Memory B cell (primary cell): ENCODE results near the gene PTPN7.

ENCODE experiments used
- ATAC-seq: fragments of 150-1000 bp; cut with Tn5 transposase; 2 replicates; pipeline ENCODE4 v1.10.0; 2021; ENCODE audit warnings: low read depth, mild to moderate bottlenecking, moderate library complexity
- DNase-seq, 2 donors: peaks; one replicate each; pipeline ENCODE4 v3.0.0; 2022; ENCODE audit warnings: low spot score in 2 of 2
- H3K27ac Mint-ChIP-seq: one replicate; pipeline ENCODE4 v1.8.0; 2022; ENCODE audit warnings: mild to moderate bottlenecking, moderate library complexity, mixed read lengths
- H3K27me3 Mint-ChIP-seq: one replicate; pipeline ENCODE4 v1.8.0; 2022; ENCODE audit warnings: mixed read lengths
- H3K36me3 Mint-ChIP-seq: one replicate; pipeline ENCODE4 v1.8.0; 2022; ENCODE audit warnings: mild to moderate bottlenecking, mixed read lengths
- H3K4me1 Mint-ChIP-seq: one replicate; pipeline ENCODE4 v1.8.0; 2022; ENCODE audit warnings: mixed read lengths
- H3K4me3 Mint-ChIP-seq: one replicate; pipeline ENCODE4 v1.8.0; 2022; ENCODE audit warnings: mild to moderate bottlenecking, moderate library complexity, mixed read lengths
- H3K9me3 Mint-ChIP-seq: one replicate; pipeline ENCODE4 v1.8.0; 2022; ENCODE audit warnings: mixed read lengths

The PTPN7 gene

DNA sequence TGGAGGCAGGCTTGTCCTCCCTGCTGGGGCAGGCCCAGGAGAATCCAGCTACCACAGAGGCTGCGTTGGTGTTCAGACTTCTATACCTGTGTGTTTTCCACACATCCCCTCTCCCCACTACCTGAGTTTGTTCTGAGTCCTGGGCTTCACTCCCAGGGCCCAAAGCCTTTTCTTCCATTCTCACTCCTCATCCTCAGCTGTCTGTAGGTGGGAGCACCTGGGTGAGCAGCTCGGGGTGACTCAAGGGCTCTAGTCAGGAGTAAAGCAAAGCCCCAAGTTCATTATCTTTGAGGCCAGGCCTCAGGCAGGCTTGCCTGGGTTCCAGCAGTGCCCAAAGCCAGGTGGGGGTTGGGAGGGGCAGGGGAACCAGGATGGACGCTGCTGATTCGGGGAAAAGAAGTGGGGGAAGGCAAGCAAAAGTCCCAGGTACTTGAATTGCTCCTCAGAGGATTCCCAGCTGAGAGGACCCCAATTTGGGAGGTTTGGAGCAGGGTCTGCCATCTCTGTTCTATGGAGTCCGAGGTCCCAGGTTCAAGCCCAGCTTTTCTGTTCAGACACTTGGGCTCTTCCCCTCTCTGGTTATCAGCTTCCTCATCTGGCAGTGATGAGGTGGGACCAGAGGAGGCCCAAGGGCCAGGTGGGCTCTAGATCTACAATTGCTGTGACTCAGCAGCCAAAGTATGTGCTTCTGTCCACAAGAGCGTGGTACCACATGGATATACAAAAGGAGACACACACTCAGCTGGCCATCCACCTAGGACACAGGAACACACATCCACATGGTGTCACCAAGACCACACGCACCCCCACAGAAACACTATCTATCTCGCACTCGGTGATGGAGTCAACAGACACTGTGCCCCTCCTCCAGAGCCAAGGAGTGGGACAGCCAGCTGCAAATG is 5.8 kb upstream of the PTPN7 start:
- no peaks in the 10 kb centered on the region for H3K9me3 Mint-ChIP-seq
- no peak for ATAC-seq
- H3K27ac Mint-ChIP-seq = no peak overlapping the region
- H3K4me3 Mint-ChIP-seq = no peak overlapping the region
- H3K27me3 Mint-ChIP-seq = no peaks in the 10 kb centered on the region
- peaks cover 27% of the 10 kb centered on the region for H3K4me1 Mint-ChIP-seq
- no peaks in the 10 kb centered on the region for H3K36me3 Mint-ChIP-seq
- no peak for DNase-seq

GRCh38 chr1:202165267-202165941 is 5.0 kb upstream of the PTPN7 start:
- Mint-ChIP-seq H3K27me3 (no peaks in the 10 kb centered on the region), H3K4me3 (peak overlapping the region; percentile 64), H3K9me3 (no peaks in the 10 kb centered on the region), H3K36me3 (no peaks in the 10 kb centered on the region), H3K27ac (no peak overlapping the region), H3K4me1 (peaks cover 35% of the 10 kb centered on the region)
- no peak for DNase-seq
- ATAC-seq = no peak

DNA sequence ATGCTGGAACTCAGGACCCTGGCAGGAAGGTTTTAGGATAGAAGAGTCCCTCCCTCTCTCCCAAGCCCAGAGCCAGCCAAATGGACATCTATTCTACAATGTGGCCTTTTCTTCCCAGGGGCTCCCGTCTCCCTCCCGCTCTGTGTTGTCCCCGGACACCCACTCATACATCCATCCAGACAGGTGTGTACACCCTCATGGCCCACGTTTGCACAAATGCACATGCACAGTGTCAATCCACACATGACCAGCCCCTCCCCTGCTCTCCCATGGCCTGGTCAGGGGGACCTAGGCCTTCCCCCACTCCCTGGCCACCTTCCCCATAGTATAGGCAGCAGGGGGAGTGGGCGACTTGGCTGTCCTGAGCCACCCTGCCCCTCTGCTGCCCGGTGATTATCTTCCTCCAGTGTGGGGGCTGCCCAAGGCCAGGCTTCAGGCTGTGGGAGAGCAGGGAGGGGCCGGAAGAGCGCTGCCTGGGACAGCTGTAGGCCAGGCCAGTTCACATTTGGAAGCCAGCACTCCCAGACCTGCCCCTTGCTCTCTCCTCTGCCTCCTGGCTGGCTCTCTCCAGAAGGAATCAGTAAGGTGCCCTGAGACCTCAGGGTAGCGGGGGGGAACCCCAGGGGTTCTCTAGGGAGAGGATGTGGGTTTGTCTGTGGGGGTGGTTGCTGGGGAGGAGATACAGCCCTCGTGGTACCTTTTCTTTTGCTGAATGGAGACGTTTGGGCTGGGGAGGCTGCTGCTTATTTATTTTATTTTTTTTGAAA is 4.1 kb upstream of the PTPN7 start:
- no peaks in the 10 kb centered on the region for H3K9me3 Mint-ChIP-seq
- H3K4me3 Mint-ChIP-seq = peak overlapping the region; percentile 64
- H3K36me3 Mint-ChIP-seq = no peaks in the 10 kb centered on the region
- peak; percentile 89 for ATAC-seq
- peak; percentile 81 for DNase-seq
- H3K27me3 Mint-ChIP-seq = no peaks in the 10 kb centered on the region
- peak overlapping the region; percentile 8 for H3K27ac Mint-ChIP-seq
- H3K4me1 Mint-ChIP-seq = peaks cover 43% of the 10 kb centered on the region

DNA sequence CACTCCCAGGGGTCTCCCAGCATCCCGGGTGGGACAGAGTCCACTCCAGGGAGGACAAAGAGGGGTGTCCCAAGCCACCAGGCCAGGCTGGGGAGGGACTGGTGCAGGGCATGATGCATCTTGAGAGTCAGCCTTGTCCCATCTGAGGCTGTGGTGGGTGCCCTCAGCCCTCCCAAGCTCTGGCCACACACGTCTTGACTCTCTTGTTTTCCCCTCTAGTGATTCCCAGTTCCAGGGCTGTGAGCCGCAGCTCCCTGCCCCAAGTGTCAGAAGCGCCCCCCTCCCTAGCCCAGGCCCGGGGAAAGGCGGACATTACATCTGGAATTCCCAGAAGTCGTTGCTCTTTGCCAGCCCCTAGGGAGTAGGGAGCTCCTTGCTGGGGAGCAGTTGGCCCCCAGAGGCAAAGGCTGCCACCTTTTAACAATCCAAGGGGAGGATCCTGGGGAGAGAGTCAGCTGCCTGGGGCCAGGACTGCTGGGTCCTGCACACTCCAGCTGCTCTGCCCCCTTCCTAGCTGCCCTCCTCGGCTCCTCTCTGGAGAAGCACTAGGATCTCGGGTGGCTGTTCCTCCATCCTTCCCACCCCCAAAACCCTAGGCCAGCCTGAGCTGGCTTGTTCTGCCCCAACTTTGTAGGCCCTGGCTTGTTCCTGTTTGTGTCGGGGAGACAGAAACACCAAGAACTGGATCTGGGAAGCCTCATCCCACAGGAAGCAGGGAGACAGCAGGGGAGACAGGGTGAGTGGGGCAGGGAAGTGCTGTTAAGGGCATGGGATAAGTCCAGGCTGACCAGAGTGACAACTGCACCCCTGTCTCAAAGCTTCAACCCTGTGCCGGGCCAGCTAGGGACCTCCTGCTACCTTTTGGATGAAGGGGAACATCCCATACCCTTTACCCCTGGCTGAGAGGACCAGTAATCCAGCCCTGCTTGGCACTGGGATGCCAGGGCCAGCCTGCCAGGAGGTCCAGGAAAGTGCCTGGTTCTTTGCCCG is 3.2 kb upstream of the PTPN7 start:
- no peak for DNase-seq
- no peak for ATAC-seq
- H3K27me3 Mint-ChIP-seq = no peaks in the 10 kb centered on the region
- no peaks in the 10 kb centered on the region for H3K9me3 Mint-ChIP-seq
- H3K36me3 Mint-ChIP-seq = no peaks in the 10 kb centered on the region
- peaks cover 48% of the 10 kb centered on the region for H3K4me1 Mint-ChIP-seq
- H3K27ac Mint-ChIP-seq = peak overlapping the region; percentile 8
- no peak overlapping the region for H3K4me3 Mint-ChIP-seq

DNA sequence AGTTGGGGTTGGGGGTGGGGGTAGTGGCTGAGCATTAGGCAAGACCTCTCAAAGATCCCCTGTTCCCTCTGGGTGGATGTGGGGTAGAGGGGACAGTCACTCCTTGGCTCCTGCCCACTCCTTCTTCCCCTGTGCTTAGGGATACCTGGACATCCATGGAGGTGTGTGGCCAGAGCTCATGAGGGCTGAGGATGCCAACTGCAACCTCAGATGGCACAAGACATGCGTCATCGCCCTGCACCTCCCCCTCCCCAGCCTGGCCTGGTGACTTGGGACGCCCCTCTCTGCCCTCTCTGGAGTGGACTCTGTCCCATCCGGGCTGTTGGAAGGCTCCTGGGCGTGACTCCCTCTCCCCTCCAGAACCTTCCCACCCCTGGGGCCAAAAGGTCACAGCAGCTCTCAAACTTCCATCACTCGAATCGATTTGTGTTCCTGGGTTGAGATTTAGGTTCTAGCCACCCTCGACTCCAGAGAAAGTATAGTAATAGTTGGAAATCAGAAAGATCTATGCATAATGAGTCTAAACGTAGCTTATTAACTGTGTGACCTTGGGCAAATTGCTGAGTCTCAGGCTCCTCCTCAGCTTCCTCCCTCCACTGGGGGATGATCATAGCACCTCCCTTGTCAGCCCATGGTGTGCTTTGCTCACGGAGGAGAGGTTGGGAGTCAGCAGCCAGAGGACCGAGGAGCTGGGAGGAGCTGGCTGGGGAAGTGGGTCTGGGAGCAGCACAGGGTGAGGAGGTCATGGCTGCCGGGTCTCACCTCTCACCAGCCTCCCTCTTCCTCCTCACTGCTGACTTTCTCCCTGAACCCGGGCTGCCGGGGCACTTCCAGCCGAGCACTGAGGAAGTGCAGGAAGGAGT is 2.2 kb upstream of the PTPN7 start:
- no peak for ATAC-seq
- Mint-ChIP-seq H3K27me3 (no peaks in the 10 kb centered on the region), H3K27ac (peak overlapping the region; percentile 3), H3K4me1 (peaks cover 48% of the 10 kb centered on the region), H3K36me3 (no peaks in the 10 kb centered on the region), H3K9me3 (no peaks in the 10 kb centered on the region), H3K4me3 (peak overlapping the region; percentile 57)
- DNase-seq = no peak

DNA sequence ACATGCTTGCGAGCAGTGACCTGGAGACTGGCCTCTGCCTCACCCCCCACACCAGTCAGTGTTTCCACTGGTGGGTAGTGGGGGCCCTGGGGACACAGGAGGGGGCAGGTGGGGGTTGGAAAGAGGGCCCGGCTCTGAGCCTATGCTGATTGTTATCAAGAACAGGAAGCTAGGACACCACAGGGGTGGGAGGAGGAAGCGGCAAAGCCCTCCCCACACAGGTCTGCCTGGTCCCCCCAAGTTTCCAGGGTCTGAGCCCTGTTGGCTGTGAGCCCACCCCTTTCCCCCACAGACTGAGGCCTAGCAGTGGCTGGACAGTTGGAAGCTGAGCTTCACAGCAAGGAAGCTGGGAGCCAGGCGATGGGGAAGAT is 1.6 kb upstream of the PTPN7 start:
- Mint-ChIP-seq H3K4me1 (peaks cover 48% of the 10 kb centered on the region), H3K36me3 (no peaks in the 10 kb centered on the region), H3K27ac (no peak overlapping the region), H3K9me3 (no peaks in the 10 kb centered on the region), H3K27me3 (no peaks in the 10 kb centered on the region), H3K4me3 (peak overlapping the region; percentile 57)
- ATAC-seq (no peak), DNase-seq (peak in 1 of 2 donors; percentile 45)

GRCh38 chr1:202161151-202162046 is 997 bp upstream of the PTPN7 start:
- ATAC-seq (no peak), DNase-seq (no peak)
- H3K36me3 Mint-ChIP-seq = no peaks in the 10 kb centered on the region
- peaks cover 46% of the 10 kb centered on the region for H3K4me1 Mint-ChIP-seq
- no peaks in the 10 kb centered on the region for H3K27me3 Mint-ChIP-seq
- H3K27ac Mint-ChIP-seq = peak overlapping the region; percentile 83
- H3K4me3 Mint-ChIP-seq = peak overlapping the region; percentile 90
- no peaks in the 10 kb centered on the region for H3K9me3 Mint-ChIP-seq

DNA sequence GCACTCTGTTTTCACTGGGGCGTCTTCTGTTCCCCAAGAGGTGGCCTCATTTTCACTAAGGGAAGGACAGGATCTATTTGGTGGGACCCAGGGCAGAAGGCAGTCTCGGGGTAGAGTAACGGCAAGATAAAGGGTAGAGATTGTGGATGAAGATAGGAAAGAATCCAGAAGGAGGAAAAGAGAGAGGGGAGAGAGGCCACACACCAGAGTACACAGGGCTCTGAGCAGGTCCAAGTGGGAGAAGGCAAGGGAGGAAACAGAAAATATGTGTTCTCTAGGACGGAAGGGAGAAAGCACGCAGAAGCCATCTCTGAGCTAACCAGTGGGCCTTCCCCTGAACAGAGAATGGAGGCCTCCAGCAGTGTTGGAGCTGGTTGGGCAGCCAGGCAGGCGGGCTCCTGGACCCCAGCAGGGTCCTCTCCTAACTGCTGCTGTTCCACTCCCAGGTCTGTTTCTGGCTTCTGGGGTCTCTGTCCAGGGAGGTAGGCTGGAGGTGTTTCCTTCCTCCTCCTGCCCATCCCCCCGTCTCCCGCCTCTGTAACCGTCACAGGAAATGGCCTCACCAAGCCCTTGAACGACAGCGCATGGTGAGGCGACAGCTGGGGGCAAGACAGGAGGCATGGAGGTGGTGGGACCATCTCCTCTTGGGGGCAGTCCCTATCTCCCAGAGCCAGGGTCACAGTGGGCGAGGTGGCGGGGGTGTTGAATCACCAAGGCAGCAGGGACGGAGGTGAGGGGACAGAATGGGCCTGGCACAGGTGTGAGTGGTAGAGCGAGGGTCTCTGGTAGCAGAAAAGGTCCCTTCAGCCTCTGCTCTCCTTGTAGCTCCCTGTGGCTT is 649 bp downstream of the PTPN7 start:
- Mint-ChIP-seq H3K36me3 (peaks cover 2% of the 10 kb centered on the region), H3K27me3 (no peaks in the 10 kb centered on the region), H3K9me3 (no peaks in the 10 kb centered on the region), H3K4me3 (peak overlapping the region; percentile 90), H3K4me1 (peaks cover 50% of the 10 kb centered on the region), H3K27ac (peak overlapping the region; percentile 83)
- peak in 1 of 2 donors; percentile 43 for DNase-seq
- ATAC-seq = no peak

GRCh38 chr1:202158810-202159533 is 1.4 kb downstream of the PTPN7 start:
- Mint-ChIP-seq H3K9me3 (no peaks in the 10 kb centered on the region), H3K4me1 (peaks cover 45% of the 10 kb centered on the region), H3K36me3 (peaks cover 4% of the 10 kb centered on the region), H3K27ac (peak overlapping the region; percentile 83), H3K4me3 (peak overlapping the region; percentile 90), H3K27me3 (no peaks in the 10 kb centered on the region)
- no peak for ATAC-seq
- DNase-seq = no peak

GRCh38 chr1:202157945-202158344 is 2.5 kb downstream of the PTPN7 start:
- Mint-ChIP-seq H3K4me3 (no peak overlapping the region), H3K36me3 (peaks cover 9% of the 10 kb centered on the region), H3K27ac (peak overlapping the region; percentile 83), H3K27me3 (no peaks in the 10 kb centered on the region), H3K4me1 (peaks cover 41% of the 10 kb centered on the region), H3K9me3 (no peaks in the 10 kb centered on the region)
- DNase-seq (no peak), ATAC-seq (no peak)

DNA sequence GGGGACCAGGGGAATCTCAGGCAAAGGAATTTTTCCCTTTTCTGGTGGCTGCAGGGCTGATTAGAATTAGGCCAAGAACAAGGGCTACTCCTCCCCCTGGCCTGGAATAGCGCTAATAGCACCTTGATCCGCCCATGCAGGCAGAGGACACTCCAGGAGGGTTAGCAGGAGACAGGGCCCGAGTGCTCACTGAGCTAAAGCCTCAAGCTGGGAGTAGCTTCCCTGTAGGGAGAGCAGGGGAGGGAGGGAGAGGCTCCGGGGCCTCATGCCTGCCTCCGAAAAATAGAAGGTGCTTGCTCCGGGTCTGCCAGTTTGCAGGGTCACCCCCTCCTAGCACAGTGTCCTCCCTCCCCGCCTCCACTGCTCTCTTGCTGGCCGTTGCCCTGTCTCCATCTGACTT is 3.8 kb downstream of the PTPN7 start:
- Mint-ChIP-seq H3K9me3 (no peaks in the 10 kb centered on the region), H3K36me3 (peaks cover 9% of the 10 kb centered on the region), H3K27me3 (no peaks in the 10 kb centered on the region), H3K4me1 (peaks cover 32% of the 10 kb centered on the region), H3K27ac (no peak overlapping the region), H3K4me3 (no peak overlapping the region)
- DNase-seq (no peak), ATAC-seq (no peak)
